Stimulated activated CD4-positive, alpha-beta T cell treated with anti-CD3 and anti-CD28 coated beads, Interleukin-1b, Interleukin-23, amount 100 ng/mL, for 24 hours (primary cell): Measurements from ENCODE around the gene PEA15.
A peak's percentile ranks its signal among the peaks of the same experiment; 100 is the strongest.

Experiments used
- DNase-seq, 4 experiments: peaks; one replicate each; pipeline ENCODE4 v3.0.0-alpha.2; 2020; ENCODE audit warnings: low read depth in 4 of 4, low spot score in 1 of 4

The PEA15 gene

GRCh38 chr1:160178731-160179130 lies 26.5 kb upstream of the PEA15 start:
- no peak for DNase-seq

GRCh38 chr1:160179336-160179735 lies 25.8 kb upstream of the PEA15 start:
- DNase-seq, result no peak

- no peak for DNase-seq
Observed at GRCh38 chr1:160186246-160186645, 18.9 kb upstream of the PEA15 start.

- no peak for DNase-seq
Observed at GRCh38 chr1:160186729-160187128, 18.5 kb upstream of the PEA15 start.

- DNase-seq, result no peak
Observed at GRCh38 chr1:160187407-160187806, 17.8 kb upstream of the PEA15 start.

GRCh38 chr1:160188341-160188740 lies 16.8 kb upstream of the PEA15 start:
- no peak for DNase-seq

- no peak for DNase-seq
Observed at GRCh38 chr1:160189649-160190625, 15.2 kb upstream of the PEA15 start, which contains the start of gene CASQ1. CASQ1 (plus strand) TSS chr1:160190575; CDS start chr1:160190752, 177 bp downstream.

- no peak for DNase-seq
Observed at GRCh38 chr1:160191756-160192155, 13.4 kb upstream of the PEA15 start.

GRCh38 chr1:160192234-160192633 lies 12.9 kb upstream of the PEA15 start:
- no peak for DNase-seq

GRCh38 chr1:160193091-160193819 lies 11.9 kb upstream of the PEA15 start:
- DNase-seq, result peak; percentile 72 to 90 (median 80)

GRCh38 chr1:160193832-160194736 lies 11.1 kb upstream of the PEA15 start:
- DNase-seq, result no peak

- no peak for DNase-seq
Observed at GRCh38 chr1:160194737-160195059, 10.5 kb upstream of the PEA15 start.

- DNase-seq, result no peak
Observed at GRCh38 chr1:160196143-160196542, 9.0 kb upstream of the PEA15 start.

GRCh38 chr1:160197231-160197630 lies 8.0 kb upstream of the PEA15 start:
- DNase-seq, result no peak

GRCh38 chr1:160200786-160201185 lies 4.4 kb upstream of the PEA15 start:
- no peak for DNase-seq

GRCh38 chr1:160204526-160205241 lies 500 bp upstream of the PEA15 start:
- DNase-seq, result no peak

- DNase-seq, result peak in 2 of 4 experiments; percentile 20 to 47
Observed at GRCh38 chr1:160206036-160206389, 829 bp downstream of the PEA15 start.

GRCh38 chr1:160206421-160207117 lies 1.4 kb downstream of the PEA15 start:
- DNase-seq, result no peak

GRCh38 chr1:160207118-160207650 lies 2.0 kb downstream of the PEA15 start:
- DNase-seq, result no peak
